Body of pancreas (tissue), 4 donors: ENCODE data around the gene REG4.

Experiments
- CTCF ChIP-seq, 7 experiments: fragments of 450-650 bp in 4 of 7; fragments of 200-600 bp in 3 of 7; sonication (generic) in 3 of 7; IDR thresholded peaks; one replicate each; pipeline ENCODE4 v1.5.1; 2016 to 2019; ENCODE audit warnings: antibody characterized with exemption in 7 of 7
- POLR2A ChIP-seq, 3 donors: fragments of 450-650 bp; IDR thresholded peaks; one replicate each; pipeline ENCODE4 v1.6.1; 2016; ENCODE audit warnings: antibody characterized with exemption in 3 of 3, mild to moderate bottlenecking in 2 of 3

GRCh38 chr1:119795261-119796200 lies 15.7 kb downstream of the REG4 start:
- TF ChIP-seq POLR2A (IDR thresholded peaks at IDR 0.05) (no peak), CTCF (IDR thresholded peaks at IDR 0.05) (no peak)
